ENCODE results near the gene SCYL3. TPM values are rescaled to one million over a fixed set of nuclear protein-coding genes. Genes with fewer than 3 reads are reported as not detected.

Gene SCYL3
- total RNA-seq, 2 donors from 2014 or later: 8.3 to 14.4 TPM

DNA sequence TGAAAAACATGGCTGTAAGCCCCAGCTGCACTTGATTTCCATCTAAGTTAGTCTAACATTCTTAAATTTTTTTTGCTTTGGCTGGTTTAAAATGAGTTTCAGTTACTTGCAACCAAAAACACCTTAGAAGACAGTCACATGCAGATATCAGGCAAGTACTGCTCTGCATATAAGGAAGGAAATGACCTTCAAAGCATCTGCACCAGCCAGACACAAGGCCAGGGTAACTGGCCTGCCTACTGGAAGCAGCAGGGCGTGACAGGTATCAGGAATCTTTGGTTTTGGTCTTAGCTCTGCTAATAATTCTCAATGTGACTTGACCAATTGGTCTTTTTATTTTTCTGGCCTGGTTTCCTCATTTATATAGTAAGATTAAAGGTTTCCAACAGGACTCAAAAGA, 33.5 kb downstream of the SCYL3 start:
- TF ChIP-seq, protein P1, sequence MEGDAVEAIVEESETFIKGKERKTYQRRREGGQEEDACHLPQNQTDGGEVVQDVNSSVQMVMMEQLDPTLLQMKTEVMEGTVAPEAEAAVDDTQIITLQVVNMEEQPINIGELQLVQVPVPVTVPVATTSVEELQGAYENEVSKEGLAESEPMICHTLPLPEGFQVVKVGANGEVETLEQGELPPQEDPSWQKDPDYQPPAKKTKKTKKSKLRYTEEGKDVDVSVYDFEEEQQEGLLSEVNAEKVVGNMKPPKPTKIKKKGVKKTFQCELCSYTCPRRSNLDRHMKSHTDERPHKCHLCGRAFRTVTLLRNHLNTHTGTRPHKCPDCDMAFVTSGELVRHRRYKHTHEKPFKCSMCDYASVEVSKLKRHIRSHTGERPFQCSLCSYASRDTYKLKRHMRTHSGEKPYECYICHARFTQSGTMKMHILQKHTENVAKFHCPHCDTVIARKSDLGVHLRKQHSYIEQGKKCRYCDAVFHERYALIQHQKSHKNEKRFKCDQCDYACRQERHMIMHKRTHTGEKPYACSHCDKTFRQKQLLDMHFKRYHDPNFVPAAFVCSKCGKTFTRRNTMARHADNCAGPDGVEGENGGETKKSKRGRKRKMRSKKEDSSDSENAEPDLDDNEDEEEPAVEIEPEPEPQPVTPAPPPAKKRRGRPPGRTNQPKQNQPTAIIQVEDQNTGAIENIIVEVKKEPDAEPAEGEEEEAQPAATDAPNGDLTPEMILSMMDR (IDR thresholded peaks at IDR 0.05): no peak
- H3K9me3 ChIP-seq: no peaks in the 10 kb centered on the region
- ATAC-seq (ENCODE audit: insufficient number of reproducible peaks, low FRiP score, low read depth): no peak
- no peak for DNase-seq (ENCODE audit: low spot score)
- H3K4me3 ChIP-seq: no peak overlapping the region
- peaks cover 45% of the 10 kb centered on the region for H3K36me3 ChIP-seq
- no peaks in the 10 kb centered on the region for H3K27me3 ChIP-seq (replicated peaks; ENCODE audit: insufficient read depth)
- no peak overlapping the region for H3K27ac ChIP-seq
- H3K4me1 ChIP-seq (ENCODE audit: control insufficient read depth in 1 of 2, low read depth in 2 of 2): no peaks in the 10 kb centered on the region

GRCh38 chr1:169859001-169859400, 34.7 kb downstream of the SCYL3 start:
- Histone ChIP-seq H3K9me3 (no peaks in the 10 kb centered on the region), H3K36me3 (peaks cover 46% of the 10 kb centered on the region), H3K4me1 (ENCODE audit: control insufficient read depth in 1 of 2, low read depth in 2 of 2) (no peaks in the 10 kb centered on the region), H3K4me3 (no peak overlapping the region), H3K27ac (no peak overlapping the region), H3K27me3 (replicated peaks; ENCODE audit: insufficient read depth) (no peaks in the 10 kb centered on the region)
- DNase-seq (ENCODE audit: low spot score) (no peak), ATAC-seq (ENCODE audit: insufficient number of reproducible peaks, low FRiP score, low read depth) (no peak)
- TF ChIP-seq, protein P1 (IDR thresholded peaks at IDR 0.05): no peak

- H3K27me3 ChIP-seq (replicated peaks; ENCODE audit: insufficient read depth): no peaks in the 10 kb centered on the region
- peaks cover 41% of the 10 kb centered on the region for H3K36me3 ChIP-seq
- no peak for ATAC-seq (ENCODE audit: insufficient number of reproducible peaks, low FRiP score, low read depth)
- DNase-seq (ENCODE audit: low spot score): no peak
- no peak overlapping the region for H3K4me3 ChIP-seq
- TF ChIP-seq, protein P1 (IDR thresholded peaks at IDR 0.05): no peak
- no peak overlapping the region for H3K27ac ChIP-seq
- H3K4me1 ChIP-seq (ENCODE audit: control insufficient read depth in 1 of 2, low read depth in 2 of 2): no peaks in the 10 kb centered on the region
- H3K9me3 ChIP-seq: no peaks in the 10 kb centered on the region
These were observed 35.2 kb downstream of the SCYL3 start for GRCh38 chr1:169858467-169858866.

DNA sequence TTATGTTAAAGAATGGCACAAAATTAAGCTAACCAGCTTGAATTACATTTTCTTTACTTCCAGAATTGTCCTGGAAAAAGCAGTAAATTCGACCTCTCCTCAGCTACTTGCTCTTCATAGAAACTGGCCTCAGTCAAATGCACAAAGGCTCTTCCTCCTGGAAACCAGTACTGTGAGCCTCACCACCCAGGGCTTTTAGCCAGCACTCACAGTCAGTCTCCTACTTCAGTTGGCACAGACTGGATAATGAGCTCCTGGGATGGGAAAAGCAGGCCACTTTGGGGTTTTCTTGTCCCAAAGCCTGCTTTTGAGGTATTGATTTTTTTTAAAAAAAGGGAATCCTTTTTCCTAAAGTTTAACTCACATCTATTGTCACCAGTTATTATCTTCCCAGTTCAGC, 40.4 kb downstream of the SCYL3 start:
- no peak overlapping the region for H3K4me3 ChIP-seq
- ATAC-seq (ENCODE audit: insufficient number of reproducible peaks, low FRiP score, low read depth): no peak
- H3K27ac ChIP-seq: no peak overlapping the region
- H3K27me3 ChIP-seq (replicated peaks; ENCODE audit: insufficient read depth): no peaks in the 10 kb centered on the region
- H3K36me3 ChIP-seq: peaks cover 38% of the 10 kb centered on the region
- H3K9me3 ChIP-seq: no peaks in the 10 kb centered on the region
- H3K4me1 ChIP-seq (ENCODE audit: control insufficient read depth in 1 of 2, low read depth in 2 of 2): no peaks in the 10 kb centered on the region
- no peak for DNase-seq (ENCODE audit: low spot score)
- TF ChIP-seq, protein P1 (IDR thresholded peaks at IDR 0.05): no peak

DNA sequence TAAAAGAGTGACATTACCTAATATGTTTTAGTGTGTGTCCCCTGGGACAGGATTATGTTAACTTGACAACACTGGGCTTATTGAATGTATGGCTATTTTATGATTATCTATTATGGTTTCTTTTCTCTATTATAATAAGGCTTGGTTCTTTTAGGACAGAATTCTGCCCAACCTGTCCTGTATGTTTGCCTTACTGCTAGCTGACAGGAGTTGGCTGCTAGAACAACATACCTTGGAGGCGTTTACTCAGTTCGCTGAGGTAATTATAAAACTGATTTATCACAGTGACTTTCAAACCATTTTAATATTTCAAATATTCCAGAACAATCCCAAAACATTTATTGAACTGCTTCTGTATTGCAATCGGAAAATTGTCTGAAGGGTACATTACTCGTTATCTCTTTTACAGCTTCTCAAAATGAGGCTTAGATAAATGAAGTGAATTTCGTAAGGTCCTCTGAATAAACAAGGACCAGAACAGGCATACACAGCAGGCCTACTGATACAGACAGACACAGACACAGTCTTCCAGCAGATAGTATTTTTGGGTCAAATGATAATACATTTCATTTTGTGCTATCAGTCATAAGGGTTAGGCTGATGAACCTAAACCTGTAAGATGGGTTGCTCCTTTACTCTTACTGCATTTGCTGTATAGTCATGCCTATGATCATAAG, 44.2 kb downstream of the SCYL3 start:
- Histone ChIP-seq H3K27ac (no peak overlapping the region), H3K9me3 (no peaks in the 10 kb centered on the region)
- no peak for ATAC-seq (ENCODE audit: insufficient number of reproducible peaks, low FRiP score, low read depth)

More for the DNA sequence above, 44.2 kb downstream of the SCYL3 start:
- H3K4me1 ChIP-seq (ENCODE audit: control insufficient read depth in 1 of 2, low read depth in 2 of 2): no peaks in the 10 kb centered on the region
- TF ChIP-seq, protein P1 (IDR thresholded peaks at IDR 0.05): no peak
- no peak for DNase-seq (ENCODE audit: low spot score)
- peaks cover 45% of the 10 kb centered on the region for H3K36me3 ChIP-seq
- no peak overlapping the region for H3K4me3 ChIP-seq
- H3K27me3 ChIP-seq (replicated peaks; ENCODE audit: insufficient read depth): no peaks in the 10 kb centered on the region

Measured in thoracic aorta (tissue), 2 donors.